ENCODE measurements around the gene PLS1. TPM values are rescaled to one million over a fixed set of nuclear protein-coding genes. Genes with fewer than 3 reads are reported as not detected.

Gene PLS1
- total and polyA plus RNA-seq, 2 of the 8 experiments (the other 6 are each of a cell fraction or from before 2014, with no cell fraction given): 18.7 to 44.7 TPM

- no peak overlapping the region for H3K4ac ChIP-seq (replicated peaks; ENCODE audit: insufficient read length, low read depth, low read length)
- FAIRE-seq (no peak), DNase-seq (ENCODE audit: low read depth in 1 of 2, low spot score in 2 of 2) (no peak)
- H3K4me1 ChIP-seq (replicated peaks in 1 of 4; ENCODE audit: control insufficient read depth in 3 of 4, insufficient read depth in 4 of 4, low read length in 3 of 4): no peaks in the 10 kb centered on the region
- no peaks in the 10 kb centered on the region for H3K79me2 ChIP-seq (ENCODE audit: control insufficient read depth in 1 of 2, insufficient read depth in 2 of 2, low read length in 2 of 2)
- H3K4me3 ChIP-seq (ENCODE audit: extremely low read depth in 1 of 4, insufficient read depth in 2 of 4, low read depth in 3 of 4, low read length in 4 of 4): no peak overlapping the region
- H4K91ac ChIP-seq (replicated peaks; ENCODE audit: insufficient read length, low read length): no peak overlapping the region
- POLR2A ChIA-PET (ENCODE audit: partially characterized antibody): no interaction called here
- H3K18ac ChIP-seq (ENCODE audit: extremely low read depth, low read length): no peak overlapping the region
- no peak overlapping the region for H2BK12ac ChIP-seq (ENCODE audit: low read depth, low read length)
- WGBS, 2 experiments (ENCODE audit: extremely low coverage in 1 of 2, insufficient coverage in 1 of 2, insufficient read length in 1 of 2, insufficient replicate concordance in 2 of 2, low coverage in 1 of 2, low lambda C conversion rate in 2 of 2, missing lambda C conversion rate in 1 of 2): 89% methylated on average over 1 of the region's 1 CpG; no CpG with 5 or more reads in 1 of the 2 experiments
- no peaks in the 10 kb centered on the region for H3K79me1 ChIP-seq (ENCODE audit: low read depth, low read length)
- H4K20me1 ChIP-seq (replicated peaks in 1 of 2; ENCODE audit: control insufficient read depth in 1 of 2, insufficient read depth in 2 of 2, low read length in 2 of 2): no peaks in the 10 kb centered on the region
- no peak overlapping the region for H4K5ac ChIP-seq (ENCODE audit: insufficient read length, low read depth, low read length)
- H3K14ac ChIP-seq (ENCODE audit: insufficient read length): no peak overlapping the region
- H3K9ac ChIP-seq (replicated peaks in 1 of 4; ENCODE audit: extremely low read depth in 1 of 4, low read depth in 3 of 4, low read length in 3 of 4): no peak overlapping the region
- no peak overlapping the region for H2AK5ac ChIP-seq (ENCODE audit: low read depth, low read length)
- H2BK20ac ChIP-seq (ENCODE audit: low read length): no peak overlapping the region
- CTCF ChIA-PET (ENCODE audit: partially characterized antibody): interaction anchor here (1.0 to 1.3 kb wide), 2 partner anchors 22 to 134 kb away, joined by 3 to 4 read pairs; no protein-coding TSS in a partner anchor
- no peak overlapping the region for H3K23ac ChIP-seq (ENCODE audit: insufficient read length)
- no peak overlapping the region for H4K8ac ChIP-seq (ENCODE audit: extremely low read depth, insufficient read depth, low read length)
- H3K36me3 ChIP-seq (ENCODE audit: control insufficient read depth in 2 of 4, insufficient read depth in 4 of 4, low read length in 3 of 4): no peaks in the 10 kb centered on the region; a peak in 1 of 8 replicates
- no peaks in the 10 kb centered on the region for H3K23me2 ChIP-seq (ENCODE audit: low read depth, low read length)
- H3K27me3 ChIP-seq (replicated peaks in 1 of 4; ENCODE audit: control insufficient read depth in 3 of 4, extremely low read depth in 1 of 4, insufficient read depth in 3 of 4, low read length in 3 of 4): no peaks in the 10 kb centered on the region
- H2BK15ac ChIP-seq (ENCODE audit: low read length): no peak overlapping the region
- no peak overlapping the region for H3K27ac ChIP-seq (ENCODE audit: low read depth, low read length)
- no peak overlapping the region for H3K4me2 ChIP-seq (ENCODE audit: insufficient read depth in 1 of 2, low read depth in 2 of 2, low read length in 2 of 2)
- H2BK5ac ChIP-seq (ENCODE audit: low read depth, low read length): no peak overlapping the region
- no peak overlapping the region for H2BK120ac ChIP-seq (replicated peaks; ENCODE audit: low read depth, low read length)
- no peak overlapping the region for H3K56ac ChIP-seq (replicated peaks; ENCODE audit: insufficient read length, low read depth, low read length)
- H3K9me3 ChIP-seq (ENCODE audit: insufficient read depth in 2 of 2, low read depth in 1 of 2, low read length in 1 of 2): no peaks in the 10 kb centered on the region
- H2AFZ ChIP-seq (ENCODE audit: low read length): no peak overlapping the region
- TF ChIP-seq POLR2AphosphoS5 (IDR thresholded peaks at IDR 0.05; ENCODE audit: low read depth, low read length) (no peak), FOSL1 (IDR thresholded peaks at IDR 0.05; ENCODE audit: insufficient read depth, low read depth, low read length) (no peak), TBP (IDR thresholded peaks at IDR 0.05; ENCODE audit: low read depth, low read length) (no peak), GABPA (IDR thresholded peaks at IDR 0.05; ENCODE audit: borderline replicate concordance, insufficient read depth, low read length) (no peak), RFX5 (IDR thresholded peaks at IDR 0.05; ENCODE audit: borderline replicate concordance, low read depth, low read length) (no peak), SIN3A (conservative IDR thresholded peaks at IDR 0.05 in 1 of 2, IDR thresholded peaks at IDR 0.05 in 1 of 2; ENCODE audit: low read depth in 1 of 2, low read length in 2 of 2) (no peak), NRF1 (IDR thresholded peaks at IDR 0.05; ENCODE audit: low read depth, low read length) (no peak), BCL11A (IDR thresholded peaks at IDR 0.05; ENCODE audit: low read depth in 2 of 2, low read length in 2 of 2) (no peak), SRF (IDR thresholded peaks at IDR 0.05; ENCODE audit: low read depth, low read length) (no peak), KDM5A (IDR thresholded peaks at IDR 0.05; ENCODE audit: low read length) (no peak), SAP30 (IDR thresholded peaks at IDR 0.05; ENCODE audit: insufficient read depth, insufficient replicate concordance, low read length) (no peak), CBX5 (IDR thresholded peaks at IDR 0.05; ENCODE audit: low read depth, low read length) (no peak)
- TF ChIP-seq, protein P1, sequence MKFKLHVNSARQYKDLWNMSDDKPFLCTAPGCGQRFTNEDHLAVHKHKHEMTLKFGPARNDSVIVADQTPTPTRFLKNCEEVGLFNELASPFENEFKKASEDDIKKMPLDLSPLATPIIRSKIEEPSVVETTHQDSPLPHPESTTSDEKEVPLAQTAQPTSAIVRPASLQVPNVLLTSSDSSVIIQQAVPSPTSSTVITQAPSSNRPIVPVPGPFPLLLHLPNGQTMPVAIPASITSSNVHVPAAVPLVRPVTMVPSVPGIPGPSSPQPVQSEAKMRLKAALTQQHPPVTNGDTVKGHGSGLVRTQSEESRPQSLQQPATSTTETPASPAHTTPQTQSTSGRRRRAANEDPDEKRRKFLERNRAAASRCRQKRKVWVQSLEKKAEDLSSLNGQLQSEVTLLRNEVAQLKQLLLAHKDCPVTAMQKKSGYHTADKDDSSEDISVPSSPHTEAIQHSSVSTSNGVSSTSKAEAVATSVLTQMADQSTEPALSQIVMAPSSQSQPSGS (IDR thresholded peaks at IDR 0.05; ENCODE audit: low read length): no peak
Observed at GRCh38 chr3:142694225-142694624, 98.0 kb downstream of the PLS1 start.
